HG03196 (cell line): ENCODE results near the gene NFU1.
"Not testable (repeated sequence)": the region's sequence is repeated elsewhere in the genome, so short reads cannot be mapped to it uniquely, and the experiment has no call there.

ENCODE experiments used
- ATAC-seq: cut with Tn5 transposase; IDR thresholded peaks from one replicate; pipeline ENCODE4 v1.9.1; 2021; ENCODE audit not compliant: unreplicated experiment

Gene NFU1

DNA sequence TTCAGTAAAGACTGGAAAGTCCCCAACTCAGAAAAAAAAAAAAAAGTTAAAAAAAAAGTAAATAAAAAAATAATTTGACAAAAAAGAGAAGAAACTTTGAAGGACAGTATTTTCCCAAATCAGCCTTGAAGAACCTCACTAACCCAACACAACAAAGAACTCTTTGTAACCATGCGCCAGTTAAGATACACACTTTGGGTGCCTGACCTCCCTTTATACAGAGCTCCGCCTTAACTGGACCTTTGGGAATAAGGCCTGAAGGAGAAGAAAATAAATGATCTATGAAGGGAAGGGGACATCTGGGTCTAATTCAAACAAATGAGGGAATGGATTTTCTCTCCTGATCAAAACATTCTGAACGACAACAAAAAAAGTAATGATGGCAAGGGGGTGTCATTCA, 48.0 kb downstream of the NFU1 start:
- ATAC-seq, result no peak

DNA sequence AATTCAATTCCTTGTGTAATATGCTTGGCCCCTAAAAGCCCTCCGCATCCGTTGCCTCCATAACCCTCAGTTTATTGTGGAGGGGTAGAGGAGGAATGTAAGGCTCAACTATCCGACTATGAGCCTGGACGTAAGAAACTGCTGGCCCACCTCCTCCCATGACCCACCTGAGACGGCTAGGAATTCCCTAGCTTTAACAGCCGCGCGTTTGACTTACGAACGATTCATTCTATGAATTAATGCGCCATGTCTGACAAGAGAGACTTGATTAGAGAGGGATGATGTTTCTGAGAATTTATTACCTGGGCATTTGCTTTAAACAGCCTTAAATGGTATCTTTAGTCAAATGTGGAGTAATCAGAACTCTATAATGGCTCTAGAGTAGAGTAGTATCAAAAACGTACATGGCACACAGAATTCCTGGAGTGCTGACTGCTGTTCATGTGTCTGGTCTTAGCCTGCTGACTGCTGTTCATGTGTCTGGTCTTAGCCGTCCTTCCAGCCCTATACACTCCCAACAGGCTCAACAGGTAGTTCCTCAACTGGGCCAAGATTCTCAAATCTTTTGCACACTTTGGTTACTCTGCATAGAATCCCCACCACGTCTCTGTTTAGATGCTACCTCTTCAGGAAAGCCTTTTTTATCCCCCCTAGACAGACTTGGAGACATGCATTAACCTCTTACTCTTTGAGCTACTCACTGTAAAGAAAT, 49.3 kb downstream of the NFU1 start:
- no peak for ATAC-seq

DNA sequence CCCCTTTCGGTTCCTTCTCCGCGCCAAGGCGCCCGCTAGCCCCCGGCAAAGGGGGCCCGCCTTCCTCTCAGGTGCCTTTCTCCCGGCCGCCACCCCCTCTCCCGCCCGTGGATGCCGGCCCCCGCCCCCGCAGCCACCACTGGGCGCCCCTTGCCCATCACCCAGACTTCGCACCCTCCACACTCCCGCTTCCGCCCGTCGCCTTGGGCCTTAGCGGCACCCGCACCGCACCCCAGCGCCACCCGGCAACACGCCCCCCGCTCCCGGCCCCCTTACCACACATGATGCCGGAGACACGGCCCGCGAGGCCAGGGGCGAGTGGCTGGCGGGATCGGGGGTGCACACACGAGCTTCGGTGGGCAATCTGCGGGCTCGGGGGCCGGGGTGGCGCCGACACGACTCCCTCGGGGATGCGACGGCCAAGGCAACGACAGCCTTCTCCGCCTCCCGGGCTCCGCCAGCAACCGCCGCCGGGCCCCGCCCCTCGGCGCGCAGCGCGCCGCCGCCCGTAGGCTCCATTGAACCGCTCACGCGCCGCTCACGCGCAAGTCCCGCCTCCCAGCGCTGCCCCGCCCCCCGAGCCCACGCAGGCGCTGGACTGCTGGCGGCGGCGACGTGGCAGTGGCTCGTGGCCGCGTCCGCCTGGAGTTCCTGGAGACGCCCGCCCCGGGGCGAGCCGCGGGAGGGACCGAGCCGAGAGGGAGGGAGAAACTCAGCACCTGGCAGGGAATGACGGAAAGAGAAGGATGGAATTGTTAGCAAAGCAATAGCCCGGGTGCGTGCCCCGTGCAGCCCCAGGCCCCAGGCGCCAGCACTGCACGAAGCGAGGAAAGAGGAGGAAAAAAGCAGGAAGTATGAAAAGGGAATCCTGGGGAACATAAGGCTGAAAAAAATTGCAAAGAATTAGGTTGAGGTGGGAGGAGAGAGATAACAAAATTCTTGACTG, 50.2 kb downstream of the NFU1 start, which contains the start of gene GFPT1:
TSS of gene GFPT1 (minus strand) at position 439 of the 946 bp plus-strand sequence. CDS start at position 283, 156 bp downstream.
- ATAC-seq, result peak; percentile 84

DNA sequence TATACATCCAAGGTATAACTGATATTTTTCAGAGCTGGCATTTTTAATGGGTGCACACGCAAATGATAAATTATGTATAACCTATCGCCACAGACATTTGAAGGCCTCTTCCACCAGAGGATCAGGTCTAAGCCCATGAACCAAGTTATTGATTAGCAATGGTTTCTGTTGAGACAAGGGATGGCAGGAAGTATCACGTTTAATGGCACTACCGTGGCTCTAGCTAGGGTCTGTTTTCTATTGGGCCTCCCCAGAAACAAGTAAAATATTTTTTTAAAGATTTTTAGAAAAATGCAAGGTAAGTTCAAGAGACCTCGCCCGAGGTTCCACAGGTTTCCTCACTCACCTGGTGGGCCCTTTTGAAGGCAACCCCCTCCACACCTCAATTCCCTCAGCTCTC, 50.9 kb downstream of the NFU1 start:
- ATAC-seq, result no peak

DNA sequence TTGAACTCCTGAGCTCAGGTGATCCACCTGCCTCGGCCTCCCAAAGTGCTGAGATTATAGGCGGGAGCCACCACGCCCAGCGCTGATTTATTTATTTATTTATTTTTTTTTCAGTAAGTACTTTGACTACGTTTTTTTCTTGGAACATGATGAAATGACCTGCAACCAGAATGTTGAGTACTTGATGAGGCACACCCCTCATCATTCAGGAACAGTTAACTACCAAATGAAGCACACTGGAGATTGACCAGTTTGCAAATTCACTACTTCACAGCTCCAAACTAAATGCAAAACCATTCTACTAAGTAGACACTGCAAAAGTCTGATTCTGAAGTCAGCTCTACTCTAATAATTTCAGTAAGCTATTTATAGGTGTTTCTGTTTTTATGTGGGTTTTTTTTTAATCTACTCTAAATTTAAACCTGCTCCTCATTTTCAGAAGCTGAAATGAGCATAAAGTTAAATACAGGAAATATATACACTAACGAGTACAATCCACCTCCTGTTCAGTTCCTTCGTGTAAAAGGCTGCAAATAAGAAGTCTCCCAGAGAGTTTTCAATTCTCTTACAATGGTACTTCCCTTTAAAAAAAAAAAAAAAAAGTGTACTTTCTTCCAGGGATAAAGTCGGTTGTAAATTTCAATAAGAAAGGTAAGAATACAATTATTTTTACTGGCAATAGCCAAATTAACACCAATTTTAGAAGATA, 51.6 kb downstream of the NFU1 start:
- ATAC-seq, result no peak

DNA sequence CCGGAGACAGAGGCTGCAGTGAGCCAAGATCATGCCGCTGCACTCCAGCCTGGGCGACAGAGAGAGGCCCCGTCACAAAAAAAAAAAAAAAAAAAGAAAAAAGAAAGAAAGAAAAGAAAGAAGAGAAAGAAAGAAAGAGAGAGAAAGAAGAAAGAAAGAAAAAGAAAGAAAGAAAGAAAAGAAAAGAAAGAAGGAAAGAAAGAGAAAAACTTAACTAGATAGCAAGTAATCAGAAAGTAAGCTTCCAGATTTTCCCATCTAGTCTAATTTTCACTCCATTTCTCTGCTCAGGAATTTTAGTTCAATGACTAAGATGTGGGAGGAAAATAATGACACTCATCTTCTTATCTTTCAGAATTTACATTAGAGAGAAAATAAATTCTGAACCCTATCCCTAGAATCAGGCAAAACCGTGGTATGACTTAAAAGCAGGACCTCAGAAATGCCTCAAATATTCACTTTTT, 52.6 kb downstream of the NFU1 start:
- no peak for ATAC-seq

DNA sequence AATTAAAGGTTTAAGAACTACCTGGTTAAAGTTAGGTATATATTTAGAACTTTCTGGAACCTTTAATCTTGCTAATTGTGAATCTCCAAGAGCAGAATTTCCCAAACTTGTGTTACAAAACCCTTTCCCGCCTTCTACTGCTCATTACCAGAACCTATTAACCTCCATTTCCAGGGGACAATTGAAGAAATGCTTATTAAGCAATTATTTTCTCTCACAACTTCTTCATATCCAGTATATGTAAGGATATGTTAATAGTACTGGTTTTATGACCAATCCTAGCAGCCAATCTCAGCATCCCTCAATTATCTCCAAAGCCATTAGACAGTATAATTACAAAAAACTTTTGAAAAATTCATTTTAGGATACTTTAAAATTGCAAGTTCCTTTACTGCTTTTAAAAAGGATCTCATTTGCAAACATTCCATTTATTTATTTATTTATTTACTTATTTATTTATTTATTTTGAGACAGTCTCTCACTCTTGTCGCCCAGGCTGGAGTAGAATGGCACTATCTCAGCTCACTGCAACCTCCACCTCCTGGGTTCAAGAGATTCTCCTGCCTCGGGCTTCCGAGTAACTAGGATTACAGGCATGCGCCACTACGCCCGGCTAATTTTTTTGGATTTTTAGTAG, 53.9 kb downstream of the NFU1 start:
- ATAC-seq, result no peak

DNA sequence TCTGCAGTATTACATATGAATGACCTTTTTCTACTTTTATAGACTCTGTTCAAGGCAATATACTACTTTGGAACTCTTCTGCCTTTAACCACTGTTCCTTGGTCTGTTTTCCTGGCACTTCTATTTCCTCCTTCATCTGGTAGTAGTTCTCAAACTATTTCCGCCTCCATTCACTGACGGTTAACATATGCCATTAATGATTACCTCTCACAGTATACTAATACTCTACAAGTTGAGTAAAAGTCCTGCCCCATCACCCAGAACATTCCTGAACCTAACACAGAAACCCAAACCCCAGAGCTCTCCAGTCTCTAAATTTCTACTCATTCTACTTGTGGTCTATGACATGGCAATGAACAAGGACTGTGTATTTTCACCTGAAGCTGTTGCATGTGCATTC, 54.7 kb downstream of the NFU1 start:
- no peak for ATAC-seq

DNA sequence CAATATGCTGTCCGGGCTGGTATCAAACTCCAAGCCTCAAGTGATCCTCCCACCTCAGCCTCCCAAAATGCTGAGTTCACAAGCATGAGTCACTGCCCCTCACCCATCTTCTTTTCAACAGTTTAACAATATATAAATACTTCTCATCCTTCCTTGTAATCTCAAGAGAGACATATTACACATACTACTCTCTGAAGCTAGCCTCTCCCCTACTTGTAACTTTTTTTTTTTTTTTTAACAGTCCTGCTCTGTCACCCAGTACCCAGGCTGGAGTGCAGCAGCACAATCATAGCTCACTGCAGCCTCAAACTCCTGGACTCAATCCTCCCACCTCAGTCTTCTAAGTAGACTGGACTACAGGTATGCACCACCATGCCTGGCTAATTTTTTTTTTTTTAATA, 55.9 kb downstream of the NFU1 start:
- ATAC-seq, result no peak

DNA sequence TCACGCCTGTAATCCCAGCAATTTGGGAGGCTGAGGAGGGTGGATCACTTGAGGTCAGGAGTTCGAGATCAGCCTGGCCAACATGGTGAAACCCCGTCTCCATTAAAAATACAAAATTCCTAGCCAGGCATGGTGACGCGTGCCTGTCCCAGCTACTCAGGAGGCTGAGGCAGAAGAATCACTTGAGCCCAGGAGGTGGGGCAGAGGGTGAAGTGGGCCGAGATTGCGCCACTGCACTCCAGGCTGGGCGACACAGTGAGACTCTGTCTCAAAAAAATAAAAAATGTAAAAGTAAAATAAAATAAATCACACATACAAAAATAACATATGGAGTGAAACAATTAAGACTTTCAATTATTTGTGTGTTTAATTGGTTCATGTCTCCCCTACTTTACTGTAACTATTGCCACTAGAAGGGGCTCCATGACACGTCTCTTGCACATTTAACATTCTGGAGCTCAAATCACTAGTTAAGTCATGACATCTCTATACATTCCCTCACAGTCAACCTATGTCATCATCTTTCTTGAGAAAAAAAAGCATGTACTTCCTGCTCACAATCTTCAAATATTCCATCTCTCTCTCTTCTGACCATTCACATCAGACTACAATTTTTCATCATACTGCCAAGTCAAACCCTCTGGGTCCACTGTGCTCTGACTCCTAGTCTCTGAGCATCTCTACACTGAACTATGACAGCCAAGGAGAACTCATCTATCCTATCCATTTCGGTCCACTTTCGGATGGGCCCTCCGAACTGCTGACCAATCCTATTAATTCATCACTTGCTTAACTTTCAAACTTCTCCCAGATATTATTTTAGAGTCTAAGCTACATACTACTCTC, 56.9 kb downstream of the NFU1 start:
- no peak for ATAC-seq

DNA sequence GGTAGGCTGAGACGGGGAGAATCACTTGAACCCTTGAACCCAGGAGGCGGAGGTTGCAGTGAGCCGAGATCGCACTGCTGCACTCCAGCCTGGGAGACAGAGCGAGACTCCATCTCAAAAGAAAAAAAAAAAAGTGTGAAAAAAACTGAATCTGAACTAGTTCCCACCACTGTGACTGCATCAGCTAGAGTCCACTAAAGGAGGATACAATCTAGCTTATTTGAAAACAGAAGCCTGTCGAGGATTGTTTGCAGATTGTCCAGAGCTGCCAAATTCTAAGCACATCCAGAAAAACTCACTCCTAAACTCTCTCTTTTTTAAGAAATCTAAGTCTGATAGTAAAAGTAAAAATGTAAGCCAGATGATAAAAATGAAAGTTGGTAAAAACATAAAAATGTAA, 60.8 kb downstream of the NFU1 start:
- no peak for ATAC-seq

DNA sequence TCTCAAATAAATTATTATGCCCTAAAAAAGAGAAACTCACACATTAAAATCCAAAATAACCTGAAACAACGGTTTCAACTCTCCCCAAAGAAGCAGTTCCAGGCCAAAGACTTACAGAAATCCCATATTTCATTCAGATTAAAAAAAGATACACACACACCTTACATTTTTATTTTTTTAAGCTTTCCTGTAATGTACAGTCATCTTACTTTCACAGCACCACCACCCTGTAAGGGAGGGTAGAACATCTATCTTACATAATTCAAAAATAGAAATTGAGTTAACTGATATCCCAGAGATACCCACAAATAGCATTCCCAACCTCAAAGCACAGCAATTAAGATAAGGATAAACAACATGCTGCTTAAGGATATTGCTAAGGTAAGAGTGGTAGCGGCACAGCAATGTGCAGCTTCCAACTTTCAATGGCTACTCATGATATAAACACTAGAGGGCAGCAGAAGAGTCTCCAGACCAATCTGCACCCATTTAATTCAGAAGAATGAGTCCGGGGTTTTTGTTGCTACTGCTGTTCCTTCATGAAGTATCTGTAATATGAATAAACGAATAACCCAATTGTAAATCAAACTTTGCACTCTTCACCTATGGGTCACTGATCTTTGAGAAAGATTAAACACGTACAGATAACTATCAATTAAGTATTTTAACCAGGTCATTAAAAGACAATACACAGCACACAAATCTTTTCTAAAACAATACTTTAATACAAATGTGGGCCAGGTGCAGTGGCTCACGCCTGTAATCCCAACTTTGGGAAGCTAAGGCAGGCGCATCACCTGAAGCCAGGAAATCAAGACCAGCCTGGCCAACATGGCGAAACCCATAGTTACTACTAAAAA, 61.5 kb downstream of the NFU1 start:
- no peak for ATAC-seq

DNA sequence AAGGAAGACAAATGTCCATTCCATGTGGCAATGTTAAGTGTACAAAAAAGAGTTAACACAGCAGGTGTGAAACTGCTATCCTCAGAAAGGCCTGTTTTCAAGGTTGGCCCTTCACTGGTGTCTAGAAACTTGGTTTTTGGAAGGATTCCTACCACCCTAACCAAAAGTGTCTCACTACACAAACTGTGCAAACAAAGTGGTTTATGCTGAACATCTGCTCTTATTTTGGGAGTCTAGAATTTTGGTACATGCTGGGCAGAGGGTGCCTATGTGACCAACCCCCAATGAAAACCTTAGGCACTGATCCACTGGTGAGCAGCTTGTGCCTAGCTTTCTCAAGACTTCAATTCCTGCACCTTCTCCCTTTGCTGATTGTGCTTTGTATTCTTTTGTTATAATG, 64.5 kb downstream of the NFU1 start:
- no peak for ATAC-seq

DNA sequence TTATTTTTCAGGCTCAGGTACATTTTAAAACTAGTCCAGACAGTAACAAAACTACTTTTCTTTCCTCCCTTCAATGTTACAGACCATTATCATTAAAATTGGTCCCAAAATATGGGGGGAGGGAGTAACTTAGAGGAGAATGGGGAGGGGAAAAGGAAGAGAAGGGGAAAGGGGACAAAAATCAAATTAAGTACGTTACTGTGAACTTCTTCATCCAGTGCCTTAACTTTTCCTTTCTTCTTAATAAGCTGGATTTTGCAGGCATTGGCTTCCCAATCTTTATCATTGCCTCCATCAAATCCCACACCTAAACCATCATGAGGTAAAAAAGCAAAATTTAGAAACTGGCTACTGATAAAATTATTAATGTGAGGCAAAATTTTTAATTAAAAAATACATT, 67.4 kb downstream of the NFU1 start:
- ATAC-seq, result no peak

DNA sequence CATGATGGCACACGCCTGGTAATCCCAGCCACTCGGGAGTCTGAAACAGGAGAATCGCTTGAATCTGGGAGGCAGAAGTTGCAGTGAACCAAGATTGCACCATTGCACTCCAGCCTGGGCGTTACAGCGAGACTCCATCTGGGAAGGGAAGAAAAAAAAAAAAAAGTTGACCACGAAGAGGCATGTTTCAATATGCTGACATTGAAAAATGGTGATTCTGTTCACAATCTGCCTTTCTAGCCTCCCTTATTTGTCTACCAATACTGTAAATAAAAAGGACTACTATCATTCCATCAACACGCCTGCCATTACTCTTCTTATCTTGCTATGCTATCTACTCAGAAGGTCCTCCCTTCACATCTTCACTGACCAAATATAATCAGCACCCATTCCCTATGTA, 68.6 kb downstream of the NFU1 start:
- ATAC-seq, result no peak

DNA sequence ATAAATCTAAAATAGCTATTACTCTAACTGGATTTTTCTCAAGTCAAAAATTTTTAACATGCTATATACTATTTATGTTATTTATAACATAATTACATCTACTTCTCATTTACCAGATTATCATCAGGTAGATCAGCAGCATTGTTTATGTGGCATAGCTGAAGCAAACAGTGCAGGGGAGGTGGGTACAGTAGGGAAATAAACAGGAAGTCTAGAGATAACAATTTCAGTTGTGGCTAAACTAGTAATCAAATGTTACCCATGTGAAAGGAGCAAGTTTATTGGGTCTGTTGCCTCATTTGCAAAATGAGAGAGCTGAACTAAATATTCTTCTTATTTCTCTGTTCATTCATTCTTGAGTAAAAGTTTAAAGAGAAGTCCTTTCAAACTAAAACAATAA, 77.9 kb downstream of the NFU1 start:
- ATAC-seq, result no peak

DNA sequence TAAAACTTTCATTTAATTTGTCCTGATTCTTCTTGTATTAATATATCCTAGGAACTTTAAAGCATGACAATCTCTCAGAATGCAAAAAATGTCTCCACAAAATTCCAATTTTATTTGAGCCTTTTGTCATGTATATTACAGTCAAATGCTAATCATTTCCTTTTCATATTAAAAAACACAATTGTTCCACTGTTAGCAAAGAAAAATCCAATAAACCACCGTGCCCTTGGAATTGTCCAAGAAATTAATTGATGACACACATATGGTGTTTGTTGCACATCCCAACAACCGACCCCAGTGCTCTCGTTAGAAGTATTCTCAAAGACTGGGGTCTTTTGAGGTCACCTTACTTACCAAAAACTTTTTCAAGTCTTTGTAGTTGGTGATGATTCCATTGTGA, 78.3 kb downstream of the NFU1 start:
- ATAC-seq, result no peak

DNA sequence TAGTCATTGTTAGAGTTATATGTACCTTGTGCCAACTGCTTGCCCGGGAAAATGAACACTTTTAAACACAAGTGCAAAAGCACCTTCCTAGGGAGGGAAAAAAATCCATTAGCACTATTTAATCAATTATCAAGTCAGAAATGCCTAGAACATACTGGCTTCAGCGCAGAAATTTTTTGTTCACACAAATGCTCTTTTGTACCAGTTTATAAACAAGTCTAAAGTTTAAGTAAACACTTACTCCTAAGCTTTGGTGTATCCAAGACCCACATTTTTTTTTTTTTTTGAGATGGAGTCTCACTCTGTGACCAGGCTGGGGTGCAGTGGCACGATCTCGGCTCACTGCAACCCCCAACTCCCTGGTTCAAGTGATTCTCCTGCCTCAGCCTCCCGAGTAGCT, 80.8 kb downstream of the NFU1 start:
- no peak for ATAC-seq

DNA sequence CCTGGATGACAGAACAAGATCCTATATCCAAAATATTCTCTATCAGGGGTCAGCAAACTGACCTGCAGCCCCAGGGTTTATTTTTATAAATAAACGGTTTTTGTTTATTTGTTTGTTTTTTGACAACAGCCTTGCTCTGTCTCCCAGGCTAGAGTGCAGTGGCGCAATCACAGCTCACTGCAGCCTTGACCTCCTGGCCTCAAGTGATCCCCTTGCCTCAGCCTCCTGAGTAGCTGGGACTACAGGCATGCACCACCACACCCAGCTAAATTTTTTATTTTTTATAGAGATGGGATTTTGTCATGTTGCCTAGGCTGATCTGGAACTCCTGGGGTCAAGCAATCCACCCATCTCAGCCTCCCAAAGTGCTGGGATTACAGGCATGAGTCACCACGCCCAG, 82.3 kb downstream of the NFU1 start:
- not testable (repeated sequence) for ATAC-seq
